Nephron (organoid): ENCODE measurements around the gene DOK5.

Experiments
- H3K27ac Mint-ChIP-seq, 3 experiments: 2 replicates each; pipeline ENCODE4 v1.8.0; 2020; ENCODE audit warnings: mixed read lengths in 3 of 3, mild to moderate bottlenecking in 2 of 3, moderate library complexity in 1 of 3
- H3K27me3 Mint-ChIP-seq: 2 replicates; pipeline ENCODE4 v1.8.0; 2021; ENCODE audit warnings: low read depth, mild to moderate bottlenecking, moderate library complexity, mixed read lengths
- H3K36me3 Mint-ChIP-seq: 2 replicates; pipeline ENCODE4 v1.8.0; 2020; ENCODE audit warnings: low read depth, mixed read lengths
- H3K4me1 Mint-ChIP-seq: 2 replicates; pipeline ENCODE4 v1.8.0; 2020; ENCODE audit warnings: mixed read lengths
- H3K4me3 Mint-ChIP-seq, 3 experiments: 2 replicates each; pipeline ENCODE4 v1.8.0; 2020; ENCODE audit warnings: mild to moderate bottlenecking in 3 of 3, mixed read lengths in 3 of 3, moderate library complexity in 2 of 3
- H3K9me3 Mint-ChIP-seq: 2 replicates; pipeline ENCODE4 v1.8.0; 2020; ENCODE audit warnings: mixed read lengths
- CTCF ChIP-seq, 3 experiments: fragments of 200-600 bp; sonication (generic); IDR thresholded peaks; one replicate each; pipeline ENCODE4 v1.5.0; 2021; ENCODE audit warnings: antibody characterized with exemption in 3 of 3; ENCODE audit not compliant: unreplicated experiment in 3 of 3

Gene DOK5

DNA sequence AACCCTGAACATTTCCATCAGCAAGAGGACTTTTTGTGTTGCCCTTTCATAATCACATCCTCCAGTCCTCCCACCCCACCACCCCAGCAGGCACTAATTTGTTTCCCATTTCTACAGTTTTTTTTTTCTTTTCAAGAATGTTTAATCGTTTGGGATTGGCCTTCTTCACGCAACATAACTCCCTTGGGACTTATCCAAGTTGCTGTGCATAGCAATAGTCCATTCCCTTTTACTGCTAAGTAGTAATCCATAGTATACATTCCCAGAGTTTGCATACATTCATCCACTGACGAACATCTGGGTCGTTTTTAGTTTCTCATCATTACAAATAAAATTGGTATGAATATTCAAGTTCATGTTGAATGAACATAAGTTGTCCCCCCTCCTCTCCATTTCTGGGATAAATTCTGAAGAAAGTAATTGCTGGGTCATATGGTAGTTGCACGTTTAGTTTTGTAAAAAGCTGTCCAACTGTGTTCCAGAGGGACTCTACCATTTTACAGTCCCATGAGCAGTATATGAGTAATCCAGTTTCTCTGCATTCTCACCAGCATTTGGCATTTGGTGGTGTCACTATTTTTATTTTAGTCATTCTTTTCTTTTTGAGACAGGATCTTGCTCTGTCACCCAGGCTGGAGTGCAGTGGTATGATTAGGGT is 90.8 kb downstream of the DOK5 start:
- no peak overlapping the region for H3K4me3 Mint-ChIP-seq
- no peak for TF ChIP-seq CTCF (IDR thresholded peaks at IDR 0.05; ENCODE audit: unreplicated experiment in 3 of 3)
- H3K9me3 Mint-ChIP-seq, result no peaks in the 10 kb centered on the region
- H3K4me1 Mint-ChIP-seq, result peaks cover 20% of the 10 kb centered on the region
- H3K27ac Mint-ChIP-seq, result no peak overlapping the region
- H3K27me3 Mint-ChIP-seq, result peaks cover 2% of the 10 kb centered on the region
- H3K36me3 Mint-ChIP-seq, result no peaks in the 10 kb centered on the region

- Mint-ChIP-seq H3K4me1 (peaks cover 24% of the 10 kb centered on the region), H3K36me3 (no peaks in the 10 kb centered on the region), H3K27me3 (no peaks in the 10 kb centered on the region), H3K9me3 (no peaks in the 10 kb centered on the region), H3K4me3 (no peak overlapping the region), H3K27ac (no peak overlapping the region)
- TF ChIP-seq CTCF (IDR thresholded peaks at IDR 0.05; ENCODE audit: unreplicated experiment in 3 of 3), result no peak
Observed at GRCh38 chr20:54570561-54570960, 95.2 kb downstream of the DOK5 start.

DNA sequence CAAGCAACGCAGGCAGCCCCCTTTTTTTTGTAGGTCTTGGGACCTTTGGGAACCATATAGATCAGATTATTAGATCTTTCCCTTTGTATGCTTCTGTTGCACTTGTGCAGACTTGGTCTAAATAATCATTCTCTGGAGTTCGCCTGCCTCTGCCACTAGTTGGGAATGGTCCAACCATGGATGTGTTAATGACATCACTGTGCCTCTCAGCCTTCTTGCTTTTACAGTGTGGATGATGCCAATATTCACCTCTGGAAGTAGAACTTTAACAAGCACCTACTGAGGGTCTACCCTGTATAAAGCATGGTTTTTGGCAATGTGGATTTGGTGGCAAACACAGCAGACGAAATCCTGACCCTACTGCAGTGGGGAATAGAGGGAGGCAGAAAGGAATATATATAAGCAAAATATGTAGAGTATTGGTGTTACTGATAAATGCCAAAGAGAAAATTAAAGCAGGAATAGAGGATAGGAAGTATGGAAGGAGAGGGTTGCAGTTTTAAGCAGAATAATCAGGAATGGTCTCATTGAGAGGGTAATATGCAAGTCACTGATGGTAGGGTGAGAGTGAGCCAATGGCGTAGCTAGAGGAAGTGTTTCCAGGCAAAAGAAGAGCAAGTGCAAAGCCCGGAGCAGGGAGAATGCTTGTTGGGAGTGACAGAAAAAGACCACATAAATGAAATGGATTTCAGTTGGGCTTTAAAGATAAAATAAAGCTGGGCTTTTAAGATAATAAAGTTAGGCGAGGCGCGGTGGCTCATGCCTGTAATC is 97.5 kb downstream of the DOK5 start:
- Mint-ChIP-seq H3K27me3 (no peaks in the 10 kb centered on the region), H3K9me3 (no peaks in the 10 kb centered on the region), H3K36me3 (no peaks in the 10 kb centered on the region), H3K4me1 (peaks cover 18% of the 10 kb centered on the region), H3K27ac (no peak overlapping the region), H3K4me3 (no peak overlapping the region)
- no peak for TF ChIP-seq CTCF (IDR thresholded peaks at IDR 0.05; ENCODE audit: unreplicated experiment in 3 of 3)

GRCh38 chr20:54573838-54574237 is 98.4 kb downstream of the DOK5 start:
- Mint-ChIP-seq H3K36me3 (no peaks in the 10 kb centered on the region), H3K4me1 (peaks cover 18% of the 10 kb centered on the region), H3K4me3 (no peak overlapping the region), H3K27ac (no peak overlapping the region), H3K27me3 (no peaks in the 10 kb centered on the region), H3K9me3 (no peaks in the 10 kb centered on the region)
- no peak for TF ChIP-seq CTCF (IDR thresholded peaks at IDR 0.05; ENCODE audit: unreplicated experiment in 3 of 3)

- Mint-ChIP-seq H3K9me3 (peaks cover under 1% of the 10 kb centered on the region), H3K27ac (no peak overlapping the region), H3K27me3 (no peaks in the 10 kb centered on the region), H3K4me3 (no peak overlapping the region), H3K4me1 (peaks cover 5% of the 10 kb centered on the region), H3K36me3 (no peaks in the 10 kb centered on the region)
- TF ChIP-seq CTCF (IDR thresholded peaks at IDR 0.05; ENCODE audit: unreplicated experiment in 3 of 3), result no peak
Observed at GRCh38 chr20:54576518-54576917, 101.1 kb downstream of the DOK5 start.

GRCh38 chr20:54577637-54578036 is 102.2 kb downstream of the DOK5 start:
- H3K36me3 Mint-ChIP-seq, result no peaks in the 10 kb centered on the region
- H3K4me3 Mint-ChIP-seq, result no peak overlapping the region
- peaks cover 7% of the 10 kb centered on the region for H3K9me3 Mint-ChIP-seq
- no peak for TF ChIP-seq CTCF (IDR thresholded peaks at IDR 0.05; ENCODE audit: unreplicated experiment in 3 of 3)
- H3K4me1 Mint-ChIP-seq, result no peaks in the 10 kb centered on the region
- no peak overlapping the region for H3K27ac Mint-ChIP-seq
- H3K27me3 Mint-ChIP-seq, result no peaks in the 10 kb centered on the region
